ENCODE results near the gene ANAPC10. TPM values are rescaled to one million over a fixed set of nuclear protein-coding genes. Genes with fewer than 3 reads are reported as not detected.
"Not testable (repeated sequence)": the region's sequence is repeated elsewhere in the genome, so short reads cannot be mapped to it uniquely, and the experiment has no call there.

The ANAPC10 gene
- total RNA-seq, 2 experiments from 2014 or later, result 28.6 to 29.1 TPM

- DNase-seq, result no peak
- no peaks in the 10 kb centered on the region for H3K9me3 Mint-ChIP-seq
- H3K27me3 Mint-ChIP-seq, result no peaks in the 10 kb centered on the region
- H3K4me1 Mint-ChIP-seq, result peaks cover 11% of the 10 kb centered on the region
- no peak overlapping the region for H3K27ac Mint-ChIP-seq
- peaks cover 21% of the 10 kb centered on the region for H3K36me3 Mint-ChIP-seq
- H3K4me3 Mint-ChIP-seq, result no peak overlapping the region
Measured at GRCh38 chr4:145048817-145049216, 49.2 kb downstream of the ANAPC10 start.

GRCh38 chr4:145047151-145047550 lies 50.8 kb downstream of the ANAPC10 start:
- no peak overlapping the region for H3K27ac Mint-ChIP-seq
- peaks cover 23% of the 10 kb centered on the region for H3K36me3 Mint-ChIP-seq
- H3K4me3 Mint-ChIP-seq, result no peak overlapping the region
- peaks cover 11% of the 10 kb centered on the region for H3K4me1 Mint-ChIP-seq
- H3K27me3 Mint-ChIP-seq, result no peaks in the 10 kb centered on the region
- DNase-seq, result no peak
- no peaks in the 10 kb centered on the region for H3K9me3 Mint-ChIP-seq

GRCh38 chr4:145045180-145045579 lies 52.8 kb downstream of the ANAPC10 start:
- H3K4me1 Mint-ChIP-seq, result peaks cover 11% of the 10 kb centered on the region
- DNase-seq, result no peak
- no peak overlapping the region for H3K27ac Mint-ChIP-seq
- no peaks in the 10 kb centered on the region for H3K9me3 Mint-ChIP-seq
- H3K27me3 Mint-ChIP-seq, result no peaks in the 10 kb centered on the region
- peaks cover 17% of the 10 kb centered on the region for H3K36me3 Mint-ChIP-seq
- H3K4me3 Mint-ChIP-seq, result no peak overlapping the region

GRCh38 chr4:145044341-145044740 lies 53.7 kb downstream of the ANAPC10 start:
- Mint-ChIP-seq H3K27me3 (no peaks in the 10 kb centered on the region), H3K4me3 (no peak overlapping the region), H3K4me1 (peaks cover 10% of the 10 kb centered on the region), H3K36me3 (peaks cover 15% of the 10 kb centered on the region), H3K27ac (no peak overlapping the region), H3K9me3 (no peaks in the 10 kb centered on the region)
- no peak for DNase-seq

GRCh38 chr4:145043306-145043705 lies 54.7 kb downstream of the ANAPC10 start:
- DNase-seq, result no peak
- Mint-ChIP-seq H3K36me3 (peaks cover 15% of the 10 kb centered on the region), H3K9me3 (no peaks in the 10 kb centered on the region), H3K27ac (no peak overlapping the region), H3K4me3 (no peak overlapping the region), H3K4me1 (peaks cover 8% of the 10 kb centered on the region), H3K27me3 (no peaks in the 10 kb centered on the region)

GRCh38 chr4:145042601-145043285 lies 55.3 kb downstream of the ANAPC10 start:
- Mint-ChIP-seq H3K36me3 (peaks cover 15% of the 10 kb centered on the region), H3K9me3 (no peaks in the 10 kb centered on the region), H3K27me3 (no peaks in the 10 kb centered on the region), H3K27ac (no peak overlapping the region), H3K4me1 (peaks cover 8% of the 10 kb centered on the region), H3K4me3 (no peak overlapping the region)
- no peak for DNase-seq

GRCh38 chr4:145041378-145041777 lies 56.6 kb downstream of the ANAPC10 start:
- Mint-ChIP-seq H3K4me1 (no peaks in the 10 kb centered on the region), H3K27me3 (no peaks in the 10 kb centered on the region), H3K36me3 (peaks cover 12% of the 10 kb centered on the region), H3K27ac (no peak overlapping the region), H3K4me3 (no peak overlapping the region), H3K9me3 (no peaks in the 10 kb centered on the region)
- no peak for DNase-seq

GRCh38 chr4:145035494-145036136 lies 62.4 kb downstream of the ANAPC10 start:
- Mint-ChIP-seq H3K9me3 (no peaks in the 10 kb centered on the region), H3K36me3 (peaks cover 44% of the 10 kb centered on the region), H3K27ac (no peak overlapping the region), H3K4me3 (no peak overlapping the region), H3K4me1 (no peaks in the 10 kb centered on the region), H3K27me3 (no peaks in the 10 kb centered on the region)
- DNase-seq, result no peak

- Mint-ChIP-seq H3K27ac (no peak overlapping the region), H3K9me3 (peaks cover under 1% of the 10 kb centered on the region), H3K27me3 (no peaks in the 10 kb centered on the region), H3K36me3 (peaks cover 50% of the 10 kb centered on the region), H3K4me3 (no peak overlapping the region), H3K4me1 (no peaks in the 10 kb centered on the region)
- no peak for DNase-seq
Measured at GRCh38 chr4:145034727-145035211, 63.2 kb downstream of the ANAPC10 start.

GRCh38 chr4:145019346-145019745 lies 78.7 kb downstream of the ANAPC10 start:
- H3K4me1 Mint-ChIP-seq, result peaks cover 30% of the 10 kb centered on the region
- no peaks in the 10 kb centered on the region for H3K27me3 Mint-ChIP-seq
- peaks cover 76% of the 10 kb centered on the region for H3K36me3 Mint-ChIP-seq
- DNase-seq, result peak; percentile 26
- H3K27ac Mint-ChIP-seq, result peak overlapping the region; percentile 93
- H3K9me3 Mint-ChIP-seq, result peaks cover 26% of the 10 kb centered on the region
- peak overlapping the region; percentile 69 for H3K4me3 Mint-ChIP-seq

GRCh38 chr4:145014365-145014764 lies 83.6 kb downstream of the ANAPC10 start:
- H3K36me3 Mint-ChIP-seq, result peaks cover 61% of the 10 kb centered on the region
- DNase-seq, result no peak
- H3K9me3 Mint-ChIP-seq, result peaks cover 8% of the 10 kb centered on the region
- H3K27me3 Mint-ChIP-seq, result no peaks in the 10 kb centered on the region
- no peak overlapping the region for H3K4me3 Mint-ChIP-seq
- H3K27ac Mint-ChIP-seq, result no peak overlapping the region
- H3K4me1 Mint-ChIP-seq, result peaks cover 21% of the 10 kb centered on the region

- peaks cover 10% of the 10 kb centered on the region for H3K9me3 Mint-ChIP-seq
- H3K36me3 Mint-ChIP-seq, result peaks cover 65% of the 10 kb centered on the region
- no peak overlapping the region for H3K27ac Mint-ChIP-seq
Measured at GRCh38 chr4:145012841-145013240, 85.2 kb downstream of the ANAPC10 start.

GRCh38 chr4:145011636-145012035 lies 86.4 kb downstream of the ANAPC10 start:
- Mint-ChIP-seq H3K4me1 (peaks cover 14% of the 10 kb centered on the region), H3K27me3 (no peaks in the 10 kb centered on the region), H3K27ac (no peak overlapping the region), H3K4me3 (no peak overlapping the region), H3K36me3 (peaks cover 67% of the 10 kb centered on the region), H3K9me3 (peaks cover 15% of the 10 kb centered on the region)
- DNase-seq, result no peak

More at GRCh38 chr4:145012841-145013240, 85.2 kb downstream of the ANAPC10 start:
- H3K4me1 Mint-ChIP-seq, result peaks cover 14% of the 10 kb centered on the region
- no peak overlapping the region for H3K4me3 Mint-ChIP-seq
- no peaks in the 10 kb centered on the region for H3K27me3 Mint-ChIP-seq
- no peak for DNase-seq

GRCh38 chr4:145010315-145010714 lies 87.7 kb downstream of the ANAPC10 start:
- H3K9me3 Mint-ChIP-seq, result peaks cover 17% of the 10 kb centered on the region
- H3K27ac Mint-ChIP-seq, result not testable (repeated sequence)
- peaks cover 64% of the 10 kb centered on the region for H3K36me3 Mint-ChIP-seq

GRCh38 chr4:145003675-145004074 lies 94.3 kb downstream of the ANAPC10 start:
- H3K4me3 Mint-ChIP-seq, result no peak overlapping the region
- no peaks in the 10 kb centered on the region for H3K4me1 Mint-ChIP-seq
- H3K9me3 Mint-ChIP-seq, result peaks cover 40% of the 10 kb centered on the region
- DNase-seq, result no peak
- H3K27me3 Mint-ChIP-seq, result no peaks in the 10 kb centered on the region
- H3K27ac Mint-ChIP-seq, result no peak overlapping the region
- H3K36me3 Mint-ChIP-seq, result peaks cover 73% of the 10 kb centered on the region

More at GRCh38 chr4:145010315-145010714, 87.7 kb downstream of the ANAPC10 start:
- not testable (repeated sequence) for DNase-seq, H3K27me3 Mint-ChIP-seq, H3K4me3 Mint-ChIP-seq
- peaks cover 14% of the 10 kb centered on the region for H3K4me1 Mint-ChIP-seq

GRCh38 chr4:145001635-145002034 lies 96.4 kb downstream of the ANAPC10 start:
- H3K9me3 Mint-ChIP-seq, result peaks cover 46% of the 10 kb centered on the region
- H3K27ac Mint-ChIP-seq, result no peak overlapping the region
- peaks cover 2% of the 10 kb centered on the region for H3K4me1 Mint-ChIP-seq
- peaks cover 71% of the 10 kb centered on the region for H3K36me3 Mint-ChIP-seq
- H3K27me3 Mint-ChIP-seq, result no peaks in the 10 kb centered on the region
- H3K4me3 Mint-ChIP-seq, result no peak overlapping the region
- no peak for DNase-seq
